ENCODE data around the gene SMC3.

GRCh38 chr10:110577056-110577455 lies 9.6 kb downstream of the SMC3 start:
- TF ChIP-seq CTCF (IDR thresholded peaks at IDR 0.05) (no peak), POLR2A (IDR thresholded peaks at IDR 0.05; ENCODE audit: low read length) (no peak), JUN (IDR thresholded peaks at IDR 0.05) (no peak), CBX2 (IDR thresholded peaks at IDR 0.05; ENCODE audit: borderline replicate concordance, low read depth) (no peak), MYC (IDR thresholded peaks at IDR 0.05; ENCODE audit: borderline replicate concordance, low read length) (no peak), BHLHE40 (IDR thresholded peaks at IDR 0.05; ENCODE audit: low read depth, low read length) (no peak), ZFP36 (IDR thresholded peaks at IDR 0.05; ENCODE audit: borderline replicate concordance, partially characterized antibody) (no peak)
